ENCODE measurements around the gene PPIL4.

Gene PPIL4

DNA sequence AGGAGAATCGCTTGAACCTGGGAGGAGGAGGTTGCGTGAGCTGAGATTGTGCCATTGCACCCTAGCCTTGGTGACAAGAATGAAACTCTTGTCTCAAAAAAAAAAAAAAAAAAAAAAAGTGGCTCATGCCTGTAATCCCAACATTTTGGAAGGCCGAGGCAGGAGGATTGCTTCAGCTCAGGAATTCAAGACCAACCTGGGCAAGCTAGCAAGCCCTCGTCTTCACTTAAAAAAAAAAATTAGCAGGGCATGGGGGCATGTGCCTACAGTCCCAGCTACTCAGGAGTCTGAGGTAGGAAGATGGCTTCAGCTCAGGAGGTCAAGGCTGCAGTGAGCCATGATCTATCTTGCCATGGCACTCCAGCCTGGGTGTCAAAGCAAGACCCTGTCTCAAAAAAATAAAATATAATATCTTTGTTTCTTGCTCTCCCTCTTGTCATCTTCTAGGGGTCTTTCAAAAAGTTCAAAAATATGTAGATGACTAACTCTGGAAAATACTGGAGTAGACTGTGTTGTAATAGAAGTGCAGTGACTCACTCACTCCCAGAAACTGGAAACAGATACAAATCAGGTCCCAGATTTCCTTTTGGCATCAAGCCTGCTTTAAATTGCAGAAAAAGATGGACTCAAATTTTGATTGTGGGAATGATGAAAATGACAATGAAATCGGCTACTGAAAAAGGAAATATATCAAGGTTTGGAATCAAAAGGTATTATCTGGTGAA is 17.5 kb upstream of the PPIL4 start:
- in situ Hi-C loops (cut with MboI; ENCODE audit: low sequenced_read_pairs, unreplicated experiment): no loop called here
- no peak for DNase-seq (ENCODE audit: low spot score)
- TF ChIP-seq, protein P1, sequence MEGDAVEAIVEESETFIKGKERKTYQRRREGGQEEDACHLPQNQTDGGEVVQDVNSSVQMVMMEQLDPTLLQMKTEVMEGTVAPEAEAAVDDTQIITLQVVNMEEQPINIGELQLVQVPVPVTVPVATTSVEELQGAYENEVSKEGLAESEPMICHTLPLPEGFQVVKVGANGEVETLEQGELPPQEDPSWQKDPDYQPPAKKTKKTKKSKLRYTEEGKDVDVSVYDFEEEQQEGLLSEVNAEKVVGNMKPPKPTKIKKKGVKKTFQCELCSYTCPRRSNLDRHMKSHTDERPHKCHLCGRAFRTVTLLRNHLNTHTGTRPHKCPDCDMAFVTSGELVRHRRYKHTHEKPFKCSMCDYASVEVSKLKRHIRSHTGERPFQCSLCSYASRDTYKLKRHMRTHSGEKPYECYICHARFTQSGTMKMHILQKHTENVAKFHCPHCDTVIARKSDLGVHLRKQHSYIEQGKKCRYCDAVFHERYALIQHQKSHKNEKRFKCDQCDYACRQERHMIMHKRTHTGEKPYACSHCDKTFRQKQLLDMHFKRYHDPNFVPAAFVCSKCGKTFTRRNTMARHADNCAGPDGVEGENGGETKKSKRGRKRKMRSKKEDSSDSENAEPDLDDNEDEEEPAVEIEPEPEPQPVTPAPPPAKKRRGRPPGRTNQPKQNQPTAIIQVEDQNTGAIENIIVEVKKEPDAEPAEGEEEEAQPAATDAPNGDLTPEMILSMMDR (IDR thresholded peaks at IDR 0.05; ENCODE audit: borderline replicate concordance, control extremely low read depth, extremely low read depth, insufficient read depth, missing control alignments): no peak

DNA sequence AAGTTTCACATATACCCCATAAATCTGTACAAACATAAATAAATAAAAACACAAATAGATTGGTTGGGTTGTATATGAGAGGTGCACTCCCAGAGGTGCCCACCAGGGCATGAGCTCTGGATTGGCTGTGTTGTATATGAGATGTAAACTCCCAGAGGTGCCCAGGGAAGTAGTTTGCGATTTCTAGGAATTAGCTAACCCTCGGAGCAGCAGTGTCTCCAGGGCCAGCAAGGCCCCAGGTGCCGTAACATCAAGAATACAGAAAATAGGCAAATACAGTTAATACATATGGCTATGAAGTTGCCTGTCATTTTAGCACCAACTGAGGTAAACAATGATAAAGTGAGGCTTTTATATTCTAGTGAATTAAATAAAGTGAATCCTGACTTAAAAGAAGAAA is 14.9 kb upstream of the PPIL4 start:
- TF ChIP-seq, protein P1 (IDR thresholded peaks at IDR 0.05; ENCODE audit: borderline replicate concordance, control extremely low read depth, extremely low read depth, insufficient read depth, missing control alignments): no peak
- DNase-seq (ENCODE audit: low spot score): no peak
- in situ Hi-C loops (cut with MboI; ENCODE audit: low sequenced_read_pairs, unreplicated experiment): no loop called here

DNA sequence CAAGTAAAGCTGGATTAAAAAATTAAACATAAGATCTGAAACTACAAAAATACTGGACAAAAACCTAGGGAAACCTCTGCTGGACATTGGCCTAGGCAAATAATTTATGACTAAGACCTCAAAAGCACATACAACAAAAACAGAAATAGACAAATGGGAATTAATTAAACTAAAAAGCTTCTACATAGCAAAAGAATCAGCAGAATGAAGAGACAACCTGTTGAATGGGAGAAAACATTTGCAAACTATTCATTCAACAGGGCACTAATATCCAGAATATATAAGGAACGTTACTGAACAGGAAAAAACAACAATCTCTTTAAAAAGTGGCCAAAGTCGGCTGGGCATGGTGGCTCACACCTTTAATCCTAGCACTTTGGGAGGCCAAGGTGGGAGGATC is 13.5 kb upstream of the PPIL4 start:
- DNase-seq (ENCODE audit: low spot score): no peak
- TF ChIP-seq, protein P1 (IDR thresholded peaks at IDR 0.05; ENCODE audit: borderline replicate concordance, control extremely low read depth, extremely low read depth, insufficient read depth, missing control alignments): no peak
- in situ Hi-C loops (cut with MboI; ENCODE audit: low sequenced_read_pairs, unreplicated experiment): no loop called here

GRCh38 chr6:149558029-149558428 is 12.2 kb upstream of the PPIL4 start:
- DNase-seq (ENCODE audit: low spot score): no peak
- TF ChIP-seq, protein P1 (IDR thresholded peaks at IDR 0.05; ENCODE audit: borderline replicate concordance, control extremely low read depth, extremely low read depth, insufficient read depth, missing control alignments): no peak
- in situ Hi-C loops (cut with MboI; ENCODE audit: low sequenced_read_pairs, unreplicated experiment): no loop called here

DNA sequence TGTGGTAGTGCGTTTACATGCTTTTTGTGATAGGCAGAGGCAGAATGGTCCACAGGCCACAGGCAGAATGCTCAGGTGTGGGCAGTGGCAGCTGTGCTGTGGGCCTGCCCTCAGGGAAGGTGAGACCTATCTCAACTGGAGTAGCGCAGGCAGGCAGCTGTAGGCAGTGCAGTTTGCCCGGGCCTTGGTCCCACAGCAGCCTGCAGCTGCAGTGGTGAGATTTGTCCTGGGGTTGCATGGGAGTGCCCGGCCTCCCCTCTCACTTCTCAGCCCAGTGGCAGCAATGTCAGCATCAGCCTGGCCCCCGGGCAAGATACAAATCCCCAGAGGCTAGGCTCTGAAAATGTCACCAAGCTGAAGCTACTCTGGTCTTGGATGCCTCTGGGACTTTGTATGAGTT is 6.1 kb upstream of the PPIL4 start:
- TF ChIP-seq, protein P1 (IDR thresholded peaks at IDR 0.05; ENCODE audit: borderline replicate concordance, control extremely low read depth, extremely low read depth, insufficient read depth, missing control alignments): no peak
- no peak for DNase-seq (ENCODE audit: low spot score)
- in situ Hi-C loops (cut with MboI; ENCODE audit: low sequenced_read_pairs, unreplicated experiment): no loop called here

DNA sequence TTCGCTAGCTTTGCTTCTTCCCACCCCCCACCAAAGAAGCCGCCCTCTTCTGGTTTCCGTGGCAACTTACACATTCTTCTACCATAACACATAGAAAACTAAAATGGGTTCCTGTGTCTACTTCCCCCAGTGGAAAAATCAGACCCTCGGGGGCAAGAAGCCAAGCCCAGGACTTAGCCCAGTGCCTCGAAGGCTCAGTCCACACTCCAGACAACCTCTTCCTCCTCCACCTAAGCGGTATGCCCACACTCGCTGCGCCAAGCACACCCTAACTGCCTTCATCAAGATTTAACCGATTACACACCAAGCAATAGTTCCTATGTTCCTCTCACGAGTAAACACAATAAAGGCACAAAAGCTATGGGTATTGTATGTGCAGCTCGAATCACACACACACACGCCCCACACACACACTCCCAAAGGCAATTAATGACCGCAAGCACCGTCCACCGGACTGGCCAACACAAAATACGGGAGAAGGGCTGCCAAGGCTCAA is 537 bp downstream of the PPIL4 start:
- DNase-seq (ENCODE audit: low spot score): peak; percentile 47
- TF ChIP-seq, protein P1 (IDR thresholded peaks at IDR 0.05; ENCODE audit: borderline replicate concordance, control extremely low read depth, extremely low read depth, insufficient read depth, missing control alignments): no peak
- in situ Hi-C loops (cut with MboI; ENCODE audit: low sequenced_read_pairs, unreplicated experiment): no loop called here

Data from GM13976 (cell line).